HG02943 (cell line): ENCODE data around the gene C2orf72.
"Not testable (repeated sequence)": the region's sequence is repeated elsewhere in the genome, so short reads cannot be mapped to it uniquely, and the experiment has no call there.

ENCODE experiments used
- ATAC-seq: cut with Tn5 transposase; IDR thresholded peaks from one replicate; pipeline ENCODE4 v1.9.1; 2021; ENCODE audit warnings: mild to moderate bottlenecking, low read depth, moderate library complexity; ENCODE audit not compliant: unreplicated experiment

C2orf72 gene

DNA sequence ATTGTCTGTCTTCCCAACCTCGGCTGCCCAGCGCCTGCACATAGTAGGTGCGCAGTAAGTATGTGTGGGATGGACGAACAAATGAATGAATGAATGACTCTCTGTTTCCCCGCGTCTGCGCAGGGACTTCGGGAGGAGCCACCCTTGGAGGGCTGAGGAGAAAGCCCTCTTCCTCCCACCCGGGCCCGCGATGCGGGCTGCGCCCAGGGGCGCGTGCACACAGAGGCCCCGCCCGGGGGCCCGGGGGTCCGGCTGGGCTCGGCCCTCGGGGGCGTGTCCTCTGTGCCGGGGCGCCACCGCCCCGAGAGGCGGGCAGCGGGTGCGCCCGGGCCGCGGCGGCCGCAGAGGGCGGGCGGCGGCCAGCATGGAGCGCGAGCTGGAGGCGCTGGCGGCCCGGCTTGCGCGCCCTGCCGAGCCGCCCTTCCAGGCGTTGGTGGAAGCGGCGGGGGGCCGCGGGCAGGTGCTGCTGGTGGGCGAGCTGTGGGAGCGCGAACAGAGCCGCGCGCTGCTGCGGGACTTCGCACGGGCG lies at the start of gene C2orf72:
Gene C2orf72 (plus strand): TSS at position 322 of the 529 bp plus-strand sequence. CDS start 43 bp downstream, at position 365.
- no peak for ATAC-seq

DNA sequence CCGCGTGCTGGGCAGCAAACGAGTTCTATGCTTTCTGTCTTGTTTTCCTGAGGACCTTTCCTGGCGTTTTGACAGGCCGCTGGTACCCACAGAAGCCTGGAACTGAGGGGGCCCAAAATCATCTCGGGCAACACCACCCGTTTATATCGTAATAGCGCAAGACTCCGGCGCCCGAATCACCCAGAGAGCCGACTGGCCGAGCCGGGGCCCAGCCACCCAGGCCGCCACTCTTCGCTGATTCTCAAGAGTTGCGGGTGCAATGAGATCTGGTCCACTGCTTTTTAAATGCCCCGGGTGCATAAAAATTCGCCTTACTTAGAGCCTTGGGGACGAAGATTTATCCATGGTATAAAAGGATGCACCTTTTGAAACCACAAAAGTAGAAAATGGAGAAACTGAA lies 47.6 kb upstream of the C2orf72 start:
- ATAC-seq = no peak

DNA sequence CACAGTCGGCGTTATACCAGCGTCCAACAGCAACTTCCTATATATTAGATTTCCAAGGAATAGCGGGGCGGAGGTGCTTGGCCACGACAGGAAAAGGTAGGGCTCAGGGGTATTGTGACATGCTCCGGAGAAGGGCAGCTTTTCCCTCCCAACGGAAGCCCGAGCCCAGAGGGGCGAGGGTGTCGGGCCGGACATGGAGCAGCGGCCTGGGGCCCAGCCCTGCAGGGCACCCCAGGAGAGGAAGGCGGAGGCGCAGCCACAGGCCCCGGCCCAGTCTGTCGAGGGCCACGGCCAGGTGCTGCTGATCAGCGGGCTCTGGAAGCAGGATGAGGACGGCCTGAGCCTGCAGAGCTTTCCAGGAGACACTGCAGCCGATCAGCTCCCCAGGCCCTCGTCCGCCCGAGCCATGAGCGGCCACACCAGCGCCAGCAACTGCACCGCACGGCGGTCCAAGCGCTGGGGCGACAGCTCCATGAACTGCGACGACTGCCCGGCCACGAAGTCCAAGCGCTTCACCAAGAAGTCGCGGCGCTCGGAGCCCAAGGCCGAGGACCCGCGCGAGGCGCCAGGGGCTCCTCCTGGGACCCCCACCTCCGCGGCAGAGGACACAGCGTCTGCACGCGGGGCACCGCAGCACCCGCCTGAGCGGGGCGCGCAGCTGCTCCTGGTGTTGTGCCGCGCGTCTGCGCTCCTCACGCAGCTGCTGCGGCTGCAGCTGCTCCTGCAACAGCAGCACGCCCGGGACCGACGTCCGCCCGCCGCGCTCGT lies 47.0 kb upstream of the C2orf72 start:
- no peak for ATAC-seq

GRCh38 chr2:230990899-230991150 lies 46.5 kb upstream of the C2orf72 start:
- ATAC-seq = no peak

DNA sequence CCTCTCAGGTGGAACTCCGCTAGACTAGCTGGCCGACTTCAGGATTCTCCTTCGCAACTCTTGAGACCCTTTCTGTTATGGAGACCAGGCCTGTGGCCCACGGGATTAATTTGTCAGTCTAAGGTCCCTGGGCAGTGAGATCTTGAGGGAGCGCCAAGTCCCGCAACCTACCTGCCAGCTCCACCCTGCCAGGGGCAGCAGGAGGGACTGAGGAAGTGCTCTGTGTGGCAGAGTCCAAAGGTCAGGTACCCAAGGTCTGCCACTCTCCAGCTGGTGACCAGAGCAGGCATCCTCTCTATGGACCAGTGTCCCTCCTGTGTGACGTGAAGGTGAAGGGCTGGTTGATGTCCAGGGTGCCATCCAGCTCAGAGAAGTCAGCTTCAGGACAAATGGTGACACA lies 45.7 kb upstream of the C2orf72 start:
- no peak for ATAC-seq

DNA sequence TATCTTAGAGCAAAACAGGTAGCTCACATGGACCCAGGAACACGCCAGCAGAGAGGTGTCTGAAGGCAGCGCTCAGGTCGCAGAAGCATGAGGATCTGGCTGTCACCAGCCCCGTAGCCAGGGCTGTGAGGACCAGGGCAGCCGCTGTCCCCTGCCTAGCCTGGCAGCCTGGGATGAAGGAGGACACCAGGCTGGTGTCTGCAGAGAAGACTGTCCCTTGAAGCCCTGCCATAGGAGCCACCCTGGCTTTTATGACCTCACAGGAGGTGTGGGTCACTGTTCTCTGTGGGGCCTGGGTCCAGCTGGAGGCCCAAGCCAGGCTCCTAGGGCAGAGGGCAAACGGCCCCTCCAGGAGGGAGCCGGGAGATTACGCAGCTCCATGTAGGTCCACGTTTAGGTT lies 41.5 kb upstream of the C2orf72 start, which contains the start of gene SPATA3:
Gene SPATA3 (plus strand): TSS at position 301 of the 400 bp plus-strand sequence. CDS start 113 bp downstream, outside the sequence.
- ATAC-seq = no peak

- ATAC-seq = no peak
Measured at GRCh38 chr2:230996661-230997060, 40.7 kb upstream of the C2orf72 start.

DNA sequence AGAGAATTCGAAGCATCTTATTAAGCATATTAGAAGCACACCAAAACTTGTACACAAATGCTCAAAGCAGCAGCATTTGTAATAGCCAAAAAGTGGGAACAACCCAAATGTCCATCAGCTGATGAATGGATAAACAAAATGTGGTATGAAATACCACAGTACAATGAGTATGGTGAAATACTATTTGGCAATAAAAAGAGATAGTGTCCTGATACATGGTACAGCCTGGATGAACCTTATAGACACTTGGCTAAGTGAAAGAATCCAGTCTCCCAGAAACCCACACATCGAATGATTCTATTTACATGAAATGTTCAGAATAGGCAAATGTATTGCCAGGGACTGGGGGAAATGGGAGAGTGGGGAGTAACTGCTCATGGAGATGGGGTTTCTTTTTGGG lies 38.4 kb upstream of the C2orf72 start:
- ATAC-seq = no peak

GRCh38 chr2:230999477-230999876 lies 37.8 kb upstream of the C2orf72 start:
- no peak for ATAC-seq

DNA sequence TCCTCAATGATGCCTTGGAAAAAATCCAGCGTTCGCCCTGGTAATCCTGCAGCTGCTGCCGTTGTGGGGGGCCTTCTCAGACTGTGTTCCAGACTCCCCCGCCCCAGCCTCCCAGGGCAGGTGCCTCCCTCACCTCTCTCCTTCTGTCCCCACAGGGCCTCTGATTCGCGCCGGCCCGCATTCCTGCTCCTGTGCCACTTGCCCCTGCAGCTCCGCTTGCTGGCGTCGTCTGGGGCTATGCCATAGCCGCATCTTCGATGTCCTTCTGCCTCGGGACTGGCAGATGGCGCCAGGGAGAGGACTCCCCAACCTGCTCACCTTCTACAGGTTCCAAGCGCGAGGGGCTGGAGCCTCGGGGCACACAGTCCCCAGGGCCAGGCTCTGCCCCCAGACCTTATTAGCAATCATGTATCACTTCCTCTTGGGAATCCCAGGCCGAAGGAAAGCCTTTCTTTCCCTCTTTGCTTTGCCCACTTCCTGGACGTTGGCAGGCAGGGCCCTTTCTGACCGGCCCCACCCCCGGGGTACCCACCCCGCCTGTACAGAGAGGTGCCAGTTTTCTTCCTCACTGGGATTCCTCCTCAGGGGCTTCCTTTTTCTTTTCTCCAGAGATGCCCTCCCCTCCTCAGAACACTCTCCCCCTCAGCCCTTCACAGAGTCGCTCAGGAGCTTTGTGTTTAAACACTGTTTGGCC lies 37.0 kb upstream of the C2orf72 start:
- no peak for ATAC-seq

DNA sequence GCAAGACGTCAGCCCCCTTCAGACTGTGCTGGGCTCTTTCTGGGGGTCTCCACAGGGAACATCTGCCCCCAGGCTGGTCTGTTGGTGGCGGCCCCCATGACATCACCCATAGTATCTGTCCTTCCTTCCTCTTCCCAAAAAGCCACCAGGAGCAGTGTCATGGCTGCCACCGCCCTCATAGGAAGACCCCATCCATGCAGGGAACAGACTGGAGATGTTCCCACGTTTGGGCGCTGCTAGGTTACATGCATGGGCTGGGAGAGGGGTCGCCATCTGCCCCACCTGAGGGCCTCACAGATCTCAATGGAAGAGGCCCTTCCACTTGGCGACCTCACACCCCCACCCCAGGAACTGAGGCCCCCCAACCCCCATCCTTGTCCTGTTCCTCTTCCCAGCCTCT lies 36.3 kb upstream of the C2orf72 start:
- no peak for ATAC-seq

DNA sequence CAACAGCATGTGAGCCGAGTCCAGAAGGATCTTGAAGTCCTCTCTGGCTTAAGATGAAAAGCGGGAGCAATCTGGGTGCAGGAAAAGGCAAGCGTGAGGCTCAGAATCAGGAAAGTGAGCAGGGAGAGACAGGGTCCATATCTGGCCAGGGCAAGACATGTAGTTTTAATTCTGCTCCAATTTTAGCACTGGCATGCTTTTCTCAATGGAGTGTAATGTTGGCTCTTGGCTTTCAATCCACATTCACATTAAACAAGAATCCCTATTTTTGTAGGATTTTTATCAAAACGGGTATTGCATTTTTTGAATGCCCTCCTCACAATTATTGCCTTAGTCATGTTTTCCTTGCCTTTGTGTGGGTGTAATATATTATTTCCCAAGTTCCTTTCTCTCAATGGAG lies 35.4 kb upstream of the C2orf72 start:
- ATAC-seq = no peak

DNA sequence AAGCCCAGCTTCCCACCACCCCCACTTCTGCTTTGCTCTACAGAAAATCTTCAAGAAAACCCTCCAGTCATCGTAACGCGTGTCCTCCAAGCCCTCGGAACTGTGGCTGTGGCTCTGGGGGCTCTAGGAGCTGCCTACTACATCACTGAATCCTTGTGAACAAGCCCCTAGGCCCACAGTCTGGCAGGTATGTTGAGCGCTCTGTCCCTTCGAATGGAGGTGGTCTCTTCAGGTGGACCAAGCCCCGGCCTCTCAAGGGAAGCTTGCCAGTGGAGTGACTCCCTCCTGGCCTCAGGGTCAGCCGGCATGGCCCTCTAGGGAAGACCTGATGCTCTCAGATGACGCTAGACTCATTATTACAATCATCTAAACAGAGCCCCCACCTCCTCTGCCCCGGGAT lies 34.7 kb upstream of the C2orf72 start:
- ATAC-seq = no peak

- ATAC-seq = no peak
Measured at GRCh38 chr2:231003186-231003585, 34.1 kb upstream of the C2orf72 start.

GRCh38 chr2:231004930-231005329 lies 32.4 kb upstream of the C2orf72 start:
- ATAC-seq = not testable (repeated sequence)

DNA sequence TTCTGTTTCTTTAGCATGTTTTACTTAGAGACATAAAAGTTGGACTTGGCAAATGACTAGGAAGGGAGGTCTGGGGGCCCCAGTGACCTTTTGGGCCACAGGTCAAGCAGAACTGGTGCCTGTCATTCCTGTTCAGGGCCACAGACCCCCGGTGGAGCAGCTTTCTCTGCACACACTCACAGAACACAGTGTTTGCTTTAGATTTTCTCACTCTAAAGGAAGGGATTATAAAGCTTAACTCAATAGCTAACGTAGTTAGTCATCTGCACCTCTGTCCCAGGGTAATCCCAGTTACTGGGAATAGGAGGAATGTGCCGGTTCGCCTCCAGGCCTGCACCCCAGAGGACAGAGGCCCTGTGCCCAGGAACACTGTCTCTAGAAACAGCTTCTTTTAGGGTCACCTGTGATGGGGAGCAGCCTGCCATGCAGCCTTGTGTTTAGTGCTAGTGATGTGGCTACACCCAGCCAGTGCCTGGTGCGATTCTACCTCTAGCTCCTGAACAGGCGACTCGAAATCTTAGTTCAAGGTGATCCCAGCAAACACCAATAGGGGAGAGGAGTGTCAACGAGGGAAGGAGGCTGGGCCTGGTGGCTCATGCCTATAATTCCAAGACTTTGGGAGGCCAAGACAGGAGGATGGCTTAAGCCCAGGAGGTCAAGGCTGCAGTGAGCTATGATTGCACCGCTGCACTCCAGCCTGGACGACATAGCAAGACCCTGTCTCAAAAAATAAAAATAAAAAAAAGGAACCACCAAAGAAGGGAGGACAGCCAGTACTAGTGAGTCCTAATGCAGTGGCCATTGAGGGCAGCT lies 29.8 kb upstream of the C2orf72 start:
- ATAC-seq = no peak

DNA sequence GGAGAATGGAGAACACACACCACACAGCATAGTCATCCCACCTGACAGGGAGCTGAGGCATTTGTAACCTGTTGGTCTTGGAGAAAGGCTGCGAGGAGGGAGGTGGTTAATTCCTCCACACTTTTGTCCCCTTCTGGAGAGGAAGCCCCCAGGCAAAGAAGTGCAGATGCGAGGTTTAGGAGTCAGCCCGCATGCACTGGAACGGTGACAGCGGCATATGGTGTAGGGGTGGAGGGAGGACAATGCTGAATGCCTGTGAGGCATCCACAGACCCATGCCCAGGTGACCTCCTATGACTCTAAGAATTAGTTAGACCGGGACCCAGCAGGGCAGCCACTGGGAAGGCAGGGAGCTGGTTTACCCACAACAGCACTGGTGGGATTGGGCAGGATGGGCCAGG lies 29.2 kb upstream of the C2orf72 start:
- no peak for ATAC-seq

GRCh38 chr2:231009236-231009919 lies 27.9 kb upstream of the C2orf72 start:
- ATAC-seq = no peak

DNA sequence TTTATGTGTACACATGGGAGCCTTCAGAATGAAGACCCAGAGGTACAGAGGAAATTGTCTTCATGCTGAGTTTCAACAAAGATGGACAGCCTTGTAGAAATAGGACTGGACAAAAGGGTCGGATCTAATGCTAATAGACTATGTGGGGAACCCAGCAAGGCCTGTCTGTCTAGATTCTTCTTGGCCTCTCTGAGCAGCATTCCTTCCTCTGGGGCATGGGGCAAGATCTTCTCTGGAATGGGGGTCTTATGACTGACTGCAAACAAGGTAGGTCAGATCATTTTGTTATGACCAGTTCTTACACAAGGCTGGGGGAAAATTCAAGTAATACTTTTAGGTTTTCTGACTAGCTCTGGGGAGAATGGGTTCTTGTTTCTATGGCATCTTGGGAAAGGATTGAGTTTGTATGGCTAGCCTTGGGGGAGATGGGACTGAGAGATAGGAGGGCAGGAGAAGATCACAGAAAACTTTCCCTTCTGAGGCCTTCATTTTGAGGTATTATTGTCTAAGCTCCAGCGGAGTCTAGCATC lies 27.1 kb upstream of the C2orf72 start:
- no peak for ATAC-seq

DNA sequence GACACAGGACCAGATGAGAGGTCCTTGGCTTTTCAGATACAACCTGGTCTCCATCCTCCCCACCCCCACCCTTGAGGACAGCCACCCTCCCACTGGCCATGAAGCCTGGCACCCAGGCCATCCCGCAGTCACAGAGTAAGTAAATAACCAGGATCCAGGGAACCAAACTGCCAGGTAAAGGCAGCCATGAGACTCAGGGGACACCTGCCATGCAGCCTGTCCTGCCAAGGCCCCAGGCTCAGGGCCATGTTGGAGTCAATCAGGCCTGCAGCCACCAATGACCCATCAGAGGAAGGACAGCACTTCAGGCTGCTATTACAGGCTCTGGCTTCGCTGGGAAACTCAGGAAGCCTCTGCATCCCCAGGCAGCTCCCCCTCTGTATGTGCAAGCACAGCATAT lies 25.8 kb upstream of the C2orf72 start:
- ATAC-seq = no peak
